ENCODE measurements around the gene SNPH.

SNPH gene

GRCh38 chr20:1325173-1326030 is 59.3 kb downstream of the SNPH start:
- peak; percentile 96 to 99 (median 98) for DNase-seq

- DNase-seq: no peak
Observed at GRCh38 chr20:1326031-1326930, 60.2 kb downstream of the SNPH start.

- DNase-seq: no peak
Observed at GRCh38 chr20:1327241-1327653, 61.2 kb downstream of the SNPH start.

- DNase-seq: no peak
Observed at GRCh38 chr20:1327827-1328679, 62.0 kb downstream of the SNPH start.

GRCh38 chr20:1328680-1329330 is 62.7 kb downstream of the SNPH start, which contains the start of gene SDCBP2:
SDCBP2 (minus strand) TSS chr20:1329139; CDS start chr20:1320416, 8,723 bp downstream.
- no peak for DNase-seq

- DNase-seq: peak in 5 of 6 experiments; percentile 29 to 59 (median 48)
Observed at GRCh38 chr20:1330075-1330830, 64.2 kb downstream of the SNPH start.

- no peak for DNase-seq
Observed at GRCh38 chr20:1331101-1331500, 65.0 kb downstream of the SNPH start.

- no peak for DNase-seq
Observed at GRCh38 chr20:1331801-1332453, 65.8 kb downstream of the SNPH start.

- DNase-seq: no peak
Observed at GRCh38 chr20:1332749-1333300, 66.7 kb downstream of the SNPH start.

GRCh38 chr20:1333462-1334369 is 67.6 kb downstream of the SNPH start:
- no peak for DNase-seq

- no peak for DNase-seq
Observed at GRCh38 chr20:1334370-1334731, 68.3 kb downstream of the SNPH start.

GRCh38 chr20:1334761-1335160 is 68.7 kb downstream of the SNPH start:
- DNase-seq: no peak

- DNase-seq: no peak
Observed at GRCh38 chr20:1335961-1336698, 70.0 kb downstream of the SNPH start.

- peak in 1 of 6 experiments; percentile 9 for DNase-seq
Observed at GRCh38 chr20:1336699-1337367, 70.7 kb downstream of the SNPH start.

- no peak for DNase-seq
Observed at GRCh38 chr20:1337441-1337840, 71.3 kb downstream of the SNPH start.

- no peak for DNase-seq
Observed at GRCh38 chr20:1338096-1338495, 72.0 kb downstream of the SNPH start.

- DNase-seq: no peak
Observed at GRCh38 chr20:1338801-1339200, 72.7 kb downstream of the SNPH start.
